Measurements from ENCODE around the gene SEL1L3.

Gene SEL1L3

GRCh38 chr4:25797136-25797535 lies 65.7 kb downstream of the SEL1L3 start:
- TF ChIP-seq CTCF (conservative IDR thresholded peaks at IDR 0.05) = no peak
- H3K27ac ChIP-seq = no peak overlapping the region

- TF ChIP-seq CTCF (conservative IDR thresholded peaks at IDR 0.05) = no peak
- H3K27ac ChIP-seq = no peak overlapping the region
Measured at GRCh38 chr4:25795566-25796454, 67.0 kb downstream of the SEL1L3 start.

GRCh38 chr4:25795091-25795490 lies 67.7 kb downstream of the SEL1L3 start:
- H3K27ac ChIP-seq = no peak overlapping the region
- TF ChIP-seq CTCF (conservative IDR thresholded peaks at IDR 0.05) = no peak

GRCh38 chr4:25792876-25793275 lies 69.9 kb downstream of the SEL1L3 start:
- no peak overlapping the region for H3K27ac ChIP-seq
- TF ChIP-seq CTCF (conservative IDR thresholded peaks at IDR 0.05) = no peak

- H3K27ac ChIP-seq = no peak overlapping the region
- peak; percentile 82 for TF ChIP-seq CTCF (conservative IDR thresholded peaks at IDR 0.05)
Measured at GRCh38 chr4:25792200-25792791, 70.5 kb downstream of the SEL1L3 start.

- no peak for TF ChIP-seq CTCF (conservative IDR thresholded peaks at IDR 0.05)
- H3K27ac ChIP-seq = no peak overlapping the region
Measured at GRCh38 chr4:25790024-25790423, 72.8 kb downstream of the SEL1L3 start.

GRCh38 chr4:25788703-25789238 lies 74.0 kb downstream of the SEL1L3 start:
- no peak for TF ChIP-seq CTCF (conservative IDR thresholded peaks at IDR 0.05)
- no peak overlapping the region for H3K27ac ChIP-seq
